Ascending aorta (tissue), 2 donors: ENCODE results near the gene CD226. TPM values are rescaled to one million over a fixed set of nuclear protein-coding genes. Genes with fewer than 3 reads are reported as not detected.
A peak's percentile ranks its signal among the peaks of the same experiment; 100 is the strongest.
"Not testable (repeated sequence)": the region's sequence is repeated elsewhere in the genome, so short reads cannot be mapped to it uniquely, and the experiment has no call there.

Source experiments
- DNase-seq, 2 donors: peaks; one replicate each; pipeline ENCODE4 v3.0.0-alpha.2; 2019; ENCODE audit warnings: low spot score in 2 of 2
- H3K27ac ChIP-seq, 2 donors: fragments of 200-600 bp; sonication (generic); one replicate each; pipeline ENCODE4 v1.5.1; 2016 to 2017; ENCODE audit warnings: mild to moderate bottlenecking in 1 of 2
- H3K27me3 ChIP-seq: fragments of 200-600 bp; sonication (generic); one replicate; pipeline ENCODE4 v1.5.1; 2017
- H3K36me3 ChIP-seq, 2 donors: fragments of 200-600 bp; sonication (generic); one replicate each; pipeline ENCODE4 v1.5.1; 2016
- H3K4me1 ChIP-seq, 2 donors: fragments of 200-600 bp; sonication (generic); one replicate each; pipeline ENCODE4 v1.5.1; 2016 to 2017; ENCODE audit warnings: mild to moderate bottlenecking in 1 of 2
- H3K4me3 ChIP-seq, 2 donors: fragments of 200-600 bp; sonication (generic); one replicate each; pipeline ENCODE4 v1.5.1; 2016 to 2017; ENCODE audit warnings: mild to moderate bottlenecking in 1 of 2
- H3K9me3 ChIP-seq, 2 donors: fragments of 200-600 bp; sonication (generic); one replicate each; pipeline ENCODE4 v1.5.1; 2016
- CTCF ChIP-seq, 3 experiments: fragments of 200-600 bp in 2 of 3; fragments of 450-650 bp in 1 of 3; sonication (generic) in 2 of 3; IDR thresholded peaks; one replicate each; pipeline ENCODE4 v1.5.1; 2016 to 2019; ENCODE audit warnings: antibody characterized with exemption in 3 of 3, mild to moderate bottlenecking in 1 of 3, moderate library complexity in 1 of 3
- intact Hi-C: fragments of 100-400 bp; cut with DNase I; formaldehyde crosslinking; loops from one replicate; pipeline ENCODE4 v1.15.1; 2023
- total RNA-seq: library from RNA; depleted of rRNA; stranded (reverse); fragments of >200 nt; gene quantifications from one replicate; pipeline ENCODE4 v1.1.0, GENCODE V29; 2016

The CD226 gene
- total RNA-seq, 1 donor from 2014 or later = 3.3 TPM

- no peaks in the 10 kb centered on the region for H3K4me1 ChIP-seq
- H3K36me3 ChIP-seq = no peaks in the 10 kb centered on the region
- H3K4me3 ChIP-seq = no peak overlapping the region
- no peaks in the 10 kb centered on the region for H3K27me3 ChIP-seq
- intact Hi-C loops = no loop called here
- DNase-seq = no peak
- no peak overlapping the region for H3K27ac ChIP-seq
- no peak for TF ChIP-seq CTCF (IDR thresholded peaks at IDR 0.05)
- H3K9me3 ChIP-seq = no peaks in the 10 kb centered on the region
Measured at GRCh38 chr18:69943021-69943420, 4.7 kb downstream of the CD226 start.

DNA sequence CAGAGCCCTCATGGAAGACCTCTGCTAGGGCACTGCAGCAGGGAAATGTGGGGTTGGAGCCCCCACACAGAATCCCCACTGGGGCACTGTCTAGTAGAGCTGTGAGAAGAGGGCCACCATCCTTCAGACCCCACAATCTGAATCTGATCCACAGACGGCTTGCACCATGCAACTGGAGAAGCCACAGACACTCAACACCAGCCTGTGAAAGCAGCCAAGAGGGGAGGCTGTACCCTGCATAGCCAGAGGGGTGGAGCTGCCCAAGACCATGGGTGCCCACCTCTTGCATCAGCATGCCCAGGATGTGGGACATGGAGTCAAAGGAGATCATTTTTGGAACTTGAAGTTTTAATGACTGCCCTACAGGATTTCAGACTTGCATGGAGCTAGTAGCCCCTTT lies 6.5 kb downstream of the CD226 start:
- no peaks in the 10 kb centered on the region for H3K36me3 ChIP-seq
- no peak overlapping the region for H3K27ac ChIP-seq
- no peaks in the 10 kb centered on the region for H3K9me3 ChIP-seq
- intact Hi-C loops = no loop called here
- DNase-seq = no peak
- H3K27me3 ChIP-seq = no peaks in the 10 kb centered on the region
- H3K4me3 ChIP-seq = no peak overlapping the region
- no peaks in the 10 kb centered on the region for H3K4me1 ChIP-seq
- TF ChIP-seq CTCF (IDR thresholded peaks at IDR 0.05) = no peak

DNA sequence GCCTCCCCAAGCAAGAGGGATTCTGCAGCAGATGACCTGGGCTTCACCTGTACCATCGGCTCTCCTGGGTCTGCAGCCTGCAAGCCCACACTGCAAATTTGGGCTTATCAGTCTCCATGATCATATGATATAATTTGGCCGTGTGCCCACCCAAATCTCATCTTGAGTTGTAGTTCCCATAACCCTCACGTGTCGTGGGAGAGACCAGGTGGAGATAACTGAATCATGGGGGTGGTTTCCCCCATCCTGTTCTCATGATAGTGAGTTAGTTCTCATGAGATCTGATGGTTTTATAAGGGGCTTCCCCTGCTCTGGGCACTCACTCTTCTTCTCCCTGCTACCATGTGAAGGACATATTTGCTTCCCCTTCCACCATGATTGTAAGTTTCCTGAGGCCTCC lies 7.9 kb downstream of the CD226 start:
- H3K27ac ChIP-seq, H3K27me3 ChIP-seq, H3K4me1 ChIP-seq, H3K9me3 ChIP-seq, H3K4me3 ChIP-seq, intact Hi-C loops, H3K36me3 ChIP-seq, DNase-seq: not testable (repeated sequence)

- Histone ChIP-seq H3K27ac (no peak overlapping the region), H3K4me1 (no peaks in the 10 kb centered on the region), H3K36me3 (no peaks in the 10 kb centered on the region), H3K9me3 (no peaks in the 10 kb centered on the region), H3K4me3 (no peak overlapping the region), H3K27me3 (no peaks in the 10 kb centered on the region)
- no peak for DNase-seq
- TF ChIP-seq CTCF (IDR thresholded peaks at IDR 0.05) = no peak
- intact Hi-C loops = no loop called here
Measured at GRCh38 chr18:69936191-69936558, 11.5 kb downstream of the CD226 start.

GRCh38 chr18:69935319-69936190 lies 12.1 kb downstream of the CD226 start:
- intact Hi-C loops = no loop called here
- no peak overlapping the region for H3K4me3 ChIP-seq
- H3K36me3 ChIP-seq = no peaks in the 10 kb centered on the region
- peak in 1 of 2 donors; percentile 64 for DNase-seq
- no peak for TF ChIP-seq CTCF (IDR thresholded peaks at IDR 0.05)
- H3K27me3 ChIP-seq = no peaks in the 10 kb centered on the region
- no peaks in the 10 kb centered on the region for H3K4me1 ChIP-seq
- H3K27ac ChIP-seq = no peak overlapping the region
- H3K9me3 ChIP-seq = no peaks in the 10 kb centered on the region

- no peak for DNase-seq
- H3K27me3 ChIP-seq = no peaks in the 10 kb centered on the region
- H3K27ac ChIP-seq = no peak overlapping the region
- intact Hi-C loops = no loop called here
- no peak overlapping the region for H3K4me3 ChIP-seq
- no peaks in the 10 kb centered on the region for H3K4me1 ChIP-seq
- H3K36me3 ChIP-seq = no peaks in the 10 kb centered on the region
- H3K9me3 ChIP-seq = no peaks in the 10 kb centered on the region
- no peak for TF ChIP-seq CTCF (IDR thresholded peaks at IDR 0.05)
Measured at GRCh38 chr18:69934601-69935265, 12.9 kb downstream of the CD226 start.
